OCI-LY1 (cell line): ENCODE data around the gene PLXNA2.
A peak's percentile ranks its signal among the peaks of the same experiment; 100 is the strongest.

Experiments
- H2AFZ ChIP-seq: fragments of 200-600 bp; sonication (generic), shearing (Covaris generic); 2 replicates; pipeline ENCODE4 v1.6.0; 2014; ENCODE audit warnings: antibody characterized with exemption, mild to moderate bottlenecking, low read length
- H3F3A ChIP-seq: fragments of 200-600 bp; sonication (generic), shearing (Covaris generic); 2 replicates; pipeline ENCODE4 v1.6.0; 2014; ENCODE audit warnings: mild to moderate bottlenecking, antibody characterized with exemption, low read length, moderate library complexity; ENCODE audit not compliant: insufficient read depth
- H3K27ac ChIP-seq: fragments of 200-600 bp; sonication (generic); 2 replicates; pipeline ENCODE4 v1.5.1; 2014; ENCODE audit warnings: low read length, mixed run types, mild to moderate bottlenecking, low read depth; ENCODE audit not compliant: poor library complexity, severe bottlenecking
- H3K27me3 ChIP-seq: fragments of 200-600 bp; sonication (generic); 2 replicates; pipeline ENCODE4 v1.6.0; 2014; ENCODE audit warnings: antibody characterized with exemption, mild to moderate bottlenecking, low read length, moderate library complexity; ENCODE audit not compliant: insufficient read depth
- H3K36me3 ChIP-seq: fragments of 200-600 bp; sonication (generic); 2 replicates; pipeline ENCODE4 v1.6.1; 2014; ENCODE audit warnings: mild to moderate bottlenecking, antibody characterized with exemption, low read length, moderate library complexity, mixed read lengths; ENCODE audit not compliant: insufficient read depth
- H3K4me1 ChIP-seq: fragments of 200-600 bp; sonication (generic); 2 replicates; pipeline ENCODE4 v1.5.1; 2014; ENCODE audit warnings: mild to moderate bottlenecking, low read length, moderate library complexity; ENCODE audit not compliant: insufficient read depth, severe bottlenecking
- H3K4me2 ChIP-seq: fragments of 200-600 bp; sonication (generic), shearing (Covaris generic); 2 replicates; pipeline ENCODE4 v1.6.1; 2014; ENCODE audit warnings: low read length
- H3K4me3 ChIP-seq: fragments of 200-600 bp; sonication (generic); 2 replicates; pipeline ENCODE4 v1.5.1; 2014; ENCODE audit warnings: low read length, low read depth, mild to moderate bottlenecking, mixed read lengths; ENCODE audit not compliant: poor library complexity, severe bottlenecking
- H3K79me2 ChIP-seq: fragments of 200-600 bp; shearing (Covaris generic); 2 replicates; pipeline ENCODE4 v1.6.1; 2016; ENCODE audit warnings: mixed run types, low read length, mixed read lengths; ENCODE audit not compliant: insufficient read depth
- H3K9ac ChIP-seq: fragments of 200-600 bp; sonication (generic), shearing (Covaris generic); 2 replicates; pipeline ENCODE4 v1.6.1; 2014; ENCODE audit warnings: mild to moderate bottlenecking, low read length, mixed read lengths
- H3K9me2 ChIP-seq: fragments of 200-600 bp; sonication (generic), shearing (Covaris generic); 2 replicates; pipeline ENCODE4 v1.6.1; 2014; ENCODE audit warnings: low read depth, mild to moderate bottlenecking, low read length, mixed read lengths
- H3K9me3 ChIP-seq: fragments of 200-600 bp; shearing (Covaris generic); 2 replicates; pipeline ENCODE4 v1.6.1; 2014; ENCODE audit warnings: low read length, mixed read lengths
- H4K20me1 ChIP-seq: fragments of 200-600 bp; sonication (generic), shearing (Covaris generic); 2 replicates; pipeline ENCODE4 v1.6.0; 2016; ENCODE audit warnings: mild to moderate bottlenecking, low read length; ENCODE audit not compliant: insufficient read depth
- CTCF ChIP-seq: fragments of 200-600 bp; sonication (generic), shearing (Covaris generic); IDR thresholded peaks from 2 replicates; pipeline ENCODE4 v1.5.1; 2017; ENCODE audit warnings: mild to moderate bottlenecking, antibody characterized with exemption, low read length, moderate library complexity, mixed read lengths
- EZH2 ChIP-seq: fragments of 200-600 bp; sonication (generic), shearing (Covaris generic); IDR thresholded peaks from 2 replicates; pipeline ENCODE4 v1.8.0; 2017; ENCODE audit warnings: borderline replicate concordance, mixed run types, mild to moderate bottlenecking, antibody characterized with exemption, low read length, moderate library complexity, mixed read lengths

Gene PLXNA2

GRCh38 chr1:208036106-208036808 lies 207.9 kb downstream of the PLXNA2 start:
- Histone ChIP-seq H2AFZ (no peak overlapping the region), H3K4me2 (no peak overlapping the region), H3K79me2 (no peaks in the 10 kb centered on the region), H3K9me3 (no peaks in the 10 kb centered on the region), H3K27ac (no peak overlapping the region), H3K4me3 (no peak overlapping the region), H3K9ac (no peak overlapping the region), H3K4me1 (no peaks in the 10 kb centered on the region), H3K27me3 (no peaks in the 10 kb centered on the region), H3F3A (no peaks in the 10 kb centered on the region), H3K36me3 (no peaks in the 10 kb centered on the region), H3K9me2 (no peaks in the 10 kb centered on the region), H4K20me1 (no peaks in the 10 kb centered on the region)
- TF ChIP-seq CTCF: peak; percentile 30; the same call in 1 of the 2 replicates
- TF ChIP-seq EZH2: no peak

DNA sequence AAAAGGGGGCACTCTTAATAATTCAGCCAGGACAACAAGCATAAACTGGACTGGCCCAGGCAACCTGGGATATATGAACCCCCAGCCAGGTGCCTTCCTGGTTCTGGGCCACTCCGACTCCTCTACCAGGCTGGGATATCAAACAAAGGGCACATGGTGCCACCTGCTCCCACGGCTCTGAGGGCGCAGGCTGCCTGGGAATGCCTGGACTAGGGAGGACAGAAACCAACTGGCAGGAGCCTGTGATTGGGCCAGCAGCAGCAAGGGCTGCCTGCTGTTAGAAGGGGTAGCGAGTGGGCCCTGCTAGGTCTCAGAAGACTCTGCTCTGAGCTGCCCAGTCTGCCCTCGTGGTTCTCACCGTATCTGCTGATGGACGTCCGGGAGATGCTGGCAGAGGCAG lies 210.0 kb downstream of the PLXNA2 start:
- Histone ChIP-seq H3F3A (no peaks in the 10 kb centered on the region), H3K9me3 (no peaks in the 10 kb centered on the region), H2AFZ (no peak overlapping the region), H3K4me1 (no peaks in the 10 kb centered on the region), H3K9ac (no peak overlapping the region), H3K4me3 (no peak overlapping the region), H3K36me3 (no peaks in the 10 kb centered on the region), H3K79me2 (no peaks in the 10 kb centered on the region), H4K20me1 (no peaks in the 10 kb centered on the region), H3K27ac (no peak overlapping the region), H3K27me3 (no peaks in the 10 kb centered on the region), H3K4me2 (no peak overlapping the region), H3K9me2 (no peaks in the 10 kb centered on the region)
- TF ChIP-seq CTCF: no peak
- TF ChIP-seq EZH2: no peak

- H3K27me3 ChIP-seq: no peaks in the 10 kb centered on the region
- H3K4me3 ChIP-seq: no peak overlapping the region
- H3K36me3 ChIP-seq: no peaks in the 10 kb centered on the region
- H3K27ac ChIP-seq: no peak overlapping the region
- H3K9ac ChIP-seq: no peak overlapping the region
- no peak overlapping the region for H2AFZ ChIP-seq
- H4K20me1 ChIP-seq: no peaks in the 10 kb centered on the region
- no peaks in the 10 kb centered on the region for H3K9me3 ChIP-seq
- no peaks in the 10 kb centered on the region for H3K9me2 ChIP-seq
- H3K4me1 ChIP-seq: no peaks in the 10 kb centered on the region
- TF ChIP-seq EZH2: no peak
- no peak for TF ChIP-seq CTCF
- no peak overlapping the region for H3K4me2 ChIP-seq
- no peaks in the 10 kb centered on the region for H3F3A ChIP-seq
- H3K79me2 ChIP-seq: no peaks in the 10 kb centered on the region
These were observed 210.9 kb downstream of the PLXNA2 start for GRCh38 chr1:208033236-208033635.
